Endothelial cell of umbilical vein (primary cell): ENCODE data around the gene ASGR1. TPM values are rescaled to one million over a fixed set of nuclear protein-coding genes. Genes with fewer than 3 reads are reported as not detected.
A peak's percentile ranks its signal among the peaks of the same experiment; 100 is the strongest.

Experiments used
- BruUV-seq: library from RNA; stranded (reverse); fragments of 400-500 nt; replicated peaks from 2 replicates; lab custom pipeline; 2021; lab: Mats Ljungman, UMichigan
- CTCF ChIA-PET: fragments of 300-600, 350-600 bp; sonication (Branson Sonifier 250); formaldehyde crosslinking; loops from one replicate; lab custom pipeline; 2021; ENCODE audit warnings: antibody characterized with exemption, inconsistent platforms; lab: Charles Lee
- POLR2A ChIA-PET: fragments of 300-600, 350-600 bp; sonication (Branson Sonifier 250); formaldehyde crosslinking; loops from one replicate; lab custom pipeline; 2021; ENCODE audit warnings: antibody characterized with exemption, inconsistent platforms; lab: Charles Lee
- DNase-seq: peaks from one replicate; pipeline ENCODE4 v3.0.0-alpha.2; 2011; ENCODE audit warnings: low read depth, low spot score
- FAIRE-seq: peaks from 2 replicates; lab custom pipeline; 2011; peaks lifted over from hg19 to GRCh38; lab: Jason Lieb, UNC
- H2AFZ ChIP-seq: 2 replicates; pipeline ENCODE4 v1.6.0; 2012; ENCODE audit warnings: low read depth, low read length, control low read depth, inconsistent platforms
- H3K27ac ChIP-seq: 2 replicates; pipeline ENCODE4 v1.5.1; 2011; ENCODE audit warnings: low read depth, mild to moderate bottlenecking, control low read depth, low read length, moderate library complexity; ENCODE audit not compliant: insufficient read depth
- H3K27me3 ChIP-seq, 2 experiments: 2 replicates each; pipeline versions ENCODE4 v1.6.0 to v1.6.1; 2011; ENCODE audit warnings: low read length in 2 of 2, mixed read lengths in 1 of 2; ENCODE audit not compliant: control insufficient read depth in 2 of 2, insufficient read depth in 2 of 2
- H3K36me3 ChIP-seq, 2 experiments: 2 replicates in 1 of 2; 3 replicates in 1 of 2; pipeline ENCODE4 v1.5.1; 2011; ENCODE audit warnings: low read length in 2 of 2, mild to moderate bottlenecking in 1 of 2, moderate library complexity in 1 of 2; ENCODE audit not compliant: control insufficient read depth in 2 of 2, insufficient read depth in 2 of 2; ENCODE audit errors: extremely low read depth in 1 of 2
- H3K4me1 ChIP-seq: 3 replicates; pipeline ENCODE4 v1.5.1; 2011; ENCODE audit warnings: mild to moderate bottlenecking, low read length; ENCODE audit not compliant: control insufficient read depth, insufficient read depth; ENCODE audit errors: extremely low read depth
- H3K4me2 ChIP-seq: 2 replicates; pipeline ENCODE4 v1.6.1; 2011; ENCODE audit warnings: low read length, control low read depth, mixed read lengths; ENCODE audit not compliant: insufficient read depth
- H3K4me3 ChIP-seq, 3 experiments: fragments of 200-600 bp in 1 of 3; sonication (generic), shearing (Covaris generic) in 1 of 3; replicated peaks in 1 of 3; 2 replicates each; pipeline ENCODE4 v1.5.1; 2011 to 2016; ENCODE audit warnings: control low read depth in 3 of 3, low read length in 3 of 3, mild to moderate bottlenecking in 2 of 3, inconsistent platforms in 1 of 3, low read depth in 1 of 3, moderate library complexity in 1 of 3; ENCODE audit not compliant: insufficient read depth in 1 of 3
- H3K79me2 ChIP-seq: 2 replicates; pipeline ENCODE4 v1.6.0; 2012; ENCODE audit warnings: low read length, inconsistent platforms; ENCODE audit not compliant: control insufficient read depth, insufficient read depth
- H3K9ac ChIP-seq: replicated peaks from 2 replicates; pipeline ENCODE3; 2011; ENCODE audit warnings: low read length, control low read depth; ENCODE audit not compliant: insufficient read depth; ENCODE audit errors: extremely low read depth
- H3K9me1 ChIP-seq: replicated peaks from 3 replicates; pipeline ENCODE4 v1.6.0; 2011; ENCODE audit warnings: mild to moderate bottlenecking, low read length; ENCODE audit not compliant: control insufficient read depth, insufficient read depth; ENCODE audit errors: extremely low read depth
- H3K9me3 ChIP-seq: replicated peaks from 2 replicates; pipeline ENCODE4 v1.5.1; 2012; ENCODE audit warnings: low read length, inconsistent platforms; ENCODE audit not compliant: control insufficient read depth, insufficient read depth
- H4K20me1 ChIP-seq: replicated peaks from 2 replicates; pipeline ENCODE3; 2011; ENCODE audit warnings: mild to moderate bottlenecking, low read length; ENCODE audit not compliant: control insufficient read depth, insufficient read depth; ENCODE audit errors: extremely low read depth
- MYC ChIP-seq: IDR thresholded peaks from one replicate; pipeline ENCODE4 v1.6.1; 2011; ENCODE audit warnings: mild to moderate bottlenecking, low read depth, low read length
- POLR2AphosphoS5 ChIP-seq: IDR thresholded peaks from 2 replicates; pipeline ENCODE4 v1.6.1; 2012; ENCODE audit warnings: low read depth, mild to moderate bottlenecking, control low read depth, low read length, moderate library complexity; ENCODE audit not compliant: insufficient read depth
- dilution Hi-C: fragments of 300-500 bp; cut with MboI; formaldehyde crosslinking; loops from one replicate; pipeline ENCODE4 v1.15.0; 2019; ENCODE audit warnings: low sequenced_read_pairs; ENCODE audit not compliant: extremely low pct_ligation_motif_present
- intact Hi-C: fragments of 100-400 bp; cut with micrococcal nuclease; formaldehyde crosslinking; loops from one replicate; pipeline ENCODE4 v1.10.0; 2022
- polyA plus RNA-seq, 4 experiments: library from polyadenylated mRNA; depleted of rRNA in 3 of 4; stranded (reverse) in 3 of 4; unstranded in 1 of 4; fragments of >200 nt; gene quantifications; 2 replicates each; pipeline versions ENCODE4 v1.2.1 to v1.2.3, GENCODE V29; 2011 to 2012; ENCODE audit warnings: missing spikeins in 1 of 4
- total RNA-seq: library from RNA; stranded (reverse); gene quantifications from 2 replicates; pipeline ENCODE4 v1.2.3, GENCODE V29; 2021
- TF ChIP-seq, protein P1 (sequence below), 2 donors: IDR thresholded peaks; 1 replicate in 1 of 2; 2 replicates in 1 of 2; pipeline ENCODE4 v1.5.1; 2011; ENCODE audit warnings: low read length in 2 of 2, mild to moderate bottlenecking in 2 of 2, moderate library complexity in 2 of 2, control low read depth in 1 of 2, inconsistent platforms in 1 of 2, low read depth in 1 of 2; ENCODE audit not compliant: insufficient read depth in 1 of 2; ENCODE audit errors: extremely low read depth in 1 of 2
- TF ChIP-seq, protein P2 (sequence below): IDR thresholded peaks from 2 replicates; pipeline ENCODE4 v1.6.1; 2011; ENCODE audit not compliant: insufficient read depth, insufficient read length

Gene ASGR1
- total and polyA plus RNA-seq, 2 donors (not counting 3 experiments of a cell fraction or from before 2014, with no cell fraction given) = 10.2 to 12.5 TPM

DNA sequence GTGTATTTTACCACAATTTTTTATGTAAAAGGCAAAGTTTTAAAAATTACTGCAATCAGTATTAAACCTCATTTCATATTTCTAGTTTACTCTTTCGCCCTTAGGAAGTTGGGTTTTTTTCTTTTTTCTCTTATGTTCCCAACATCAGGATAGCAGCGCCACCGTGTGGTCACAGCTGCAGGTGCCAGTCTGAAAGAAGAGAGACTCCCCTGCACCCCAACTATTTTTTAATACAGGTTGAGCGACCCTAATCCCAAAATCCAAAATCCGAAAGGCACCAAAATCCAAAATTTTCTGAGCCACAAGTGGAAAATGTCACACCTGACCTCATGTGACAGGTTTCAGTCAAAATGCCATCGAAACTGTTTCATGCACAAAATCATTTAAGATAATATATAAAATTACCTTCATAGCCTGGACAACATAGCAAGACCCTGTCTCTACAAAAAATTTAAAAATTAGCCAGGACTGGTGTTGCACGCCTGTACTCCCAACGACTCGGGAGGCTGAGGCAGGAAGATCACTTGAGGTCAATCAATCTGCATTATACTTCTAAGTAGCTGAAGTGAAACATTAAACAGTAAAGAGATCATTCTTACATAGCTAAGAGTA is 42.8 kb downstream of the ASGR1 start:
- H3K9ac ChIP-seq = no peak overlapping the region
- no peaks in the 10 kb centered on the region for H4K20me1 ChIP-seq
- no peaks in the 10 kb centered on the region for H3K9me1 ChIP-seq
- POLR2A ChIA-PET = no interaction called here
- no peak overlapping the region for H3K4me3 ChIP-seq
- H2AFZ ChIP-seq = peak overlapping the region; percentile 40
- TF ChIP-seq MYC (no peak), POLR2AphosphoS5 (no peak)
- TF ChIP-seq, protein P1, sequence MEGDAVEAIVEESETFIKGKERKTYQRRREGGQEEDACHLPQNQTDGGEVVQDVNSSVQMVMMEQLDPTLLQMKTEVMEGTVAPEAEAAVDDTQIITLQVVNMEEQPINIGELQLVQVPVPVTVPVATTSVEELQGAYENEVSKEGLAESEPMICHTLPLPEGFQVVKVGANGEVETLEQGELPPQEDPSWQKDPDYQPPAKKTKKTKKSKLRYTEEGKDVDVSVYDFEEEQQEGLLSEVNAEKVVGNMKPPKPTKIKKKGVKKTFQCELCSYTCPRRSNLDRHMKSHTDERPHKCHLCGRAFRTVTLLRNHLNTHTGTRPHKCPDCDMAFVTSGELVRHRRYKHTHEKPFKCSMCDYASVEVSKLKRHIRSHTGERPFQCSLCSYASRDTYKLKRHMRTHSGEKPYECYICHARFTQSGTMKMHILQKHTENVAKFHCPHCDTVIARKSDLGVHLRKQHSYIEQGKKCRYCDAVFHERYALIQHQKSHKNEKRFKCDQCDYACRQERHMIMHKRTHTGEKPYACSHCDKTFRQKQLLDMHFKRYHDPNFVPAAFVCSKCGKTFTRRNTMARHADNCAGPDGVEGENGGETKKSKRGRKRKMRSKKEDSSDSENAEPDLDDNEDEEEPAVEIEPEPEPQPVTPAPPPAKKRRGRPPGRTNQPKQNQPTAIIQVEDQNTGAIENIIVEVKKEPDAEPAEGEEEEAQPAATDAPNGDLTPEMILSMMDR (IDR thresholded peaks at IDR 0.05; ENCODE audit: extremely low read depth in 1 of 2, insufficient read depth in 1 of 2, low read depth in 1 of 2, low read length in 2 of 2) = peak; percentile 79 to 89
- TF ChIP-seq, protein P2, sequence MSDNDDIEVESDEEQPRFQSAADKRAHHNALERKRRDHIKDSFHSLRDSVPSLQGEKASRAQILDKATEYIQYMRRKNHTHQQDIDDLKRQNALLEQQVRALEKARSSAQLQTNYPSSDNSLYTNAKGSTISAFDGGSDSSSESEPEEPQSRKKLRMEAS = no peak
- no TSS peak for BruUV-seq
- H3K4me1 ChIP-seq = peaks cover 18% of the 10 kb centered on the region
- CTCF ChIA-PET = interaction anchor here (0.7 to 10.9 kb wide), 14 partner anchors 10 to 293 kb away, joined by 3 to 223 read pairs (median 6); no protein-coding TSS in a partner anchor
- peak overlapping the region; percentile 73 for H3K4me2 ChIP-seq
- no peaks in the 10 kb centered on the region for H3K9me3 ChIP-seq
- peaks cover 0 to 1% of the 10 kb centered on the region in 2 experiments for H3K27me3 ChIP-seq
- H3K36me3 ChIP-seq = no peaks in the 10 kb centered on the region
- peak; percentile 83 for FAIRE-seq
- H3K79me2 ChIP-seq = no peaks in the 10 kb centered on the region
- DNase-seq = peak; percentile 73
- intact Hi-C loops = loop anchor here (1.0 to 5.0 kb wide), 5 partner anchors 41 to 224 kb away; no protein-coding TSS in a partner anchor
- no peak overlapping the region for H3K27ac ChIP-seq
- dilution Hi-C loops = no loop called here
